Brain microvascular endothelial cell (primary cell): ENCODE measurements around the gene ZMYND8.
"Not testable (repeated sequence)": the region's sequence is repeated elsewhere in the genome, so short reads cannot be mapped to it uniquely, and the experiment has no call there.

Source experiments
- DNase-seq: peaks from one replicate; pipeline ENCODE4 v3.0.0-alpha.2; 2020
- H3K27ac ChIP-seq: fragments of 250-450 bp; sonication (Bioruptor Pico); 2 replicates; pipeline ENCODE4 v1.5.1; 2020; ENCODE audit warnings: mild to moderate bottlenecking, moderate library complexity
- H3K27me3 ChIP-seq: fragments of 250-450 bp; sonication (Bioruptor Pico); replicated peaks from 2 replicates; pipeline ENCODE4 v1.5.1; 2020; ENCODE audit warnings: mild to moderate bottlenecking
- H3K36me3 ChIP-seq: fragments of 250-450 bp; sonication (Bioruptor Pico); replicated peaks from 2 replicates; pipeline ENCODE4 v1.5.1; 2020; ENCODE audit warnings: mild to moderate bottlenecking
- H3K4me3 ChIP-seq: 2 replicates; pipeline ENCODE4 v1.5.1; 2011; ENCODE audit warnings: low read depth, mild to moderate bottlenecking, control low read depth, low read length, moderate library complexity
- CTCF ChIP-seq: IDR thresholded peaks from 2 replicates; pipeline ENCODE4 v1.5.1; 2011; ENCODE audit warnings: low read depth, mild to moderate bottlenecking, moderate library complexity, low read length, control low read depth, inconsistent platforms; ENCODE audit errors: missing control alignments
- in situ Hi-C: cut with HindIII; loops from 2 replicates; pipeline ENCODE4 v1.10.0; 2017; ENCODE audit warnings: low sequenced_read_pairs, low pct_ligation_motif_present

ZMYND8 gene

DNA sequence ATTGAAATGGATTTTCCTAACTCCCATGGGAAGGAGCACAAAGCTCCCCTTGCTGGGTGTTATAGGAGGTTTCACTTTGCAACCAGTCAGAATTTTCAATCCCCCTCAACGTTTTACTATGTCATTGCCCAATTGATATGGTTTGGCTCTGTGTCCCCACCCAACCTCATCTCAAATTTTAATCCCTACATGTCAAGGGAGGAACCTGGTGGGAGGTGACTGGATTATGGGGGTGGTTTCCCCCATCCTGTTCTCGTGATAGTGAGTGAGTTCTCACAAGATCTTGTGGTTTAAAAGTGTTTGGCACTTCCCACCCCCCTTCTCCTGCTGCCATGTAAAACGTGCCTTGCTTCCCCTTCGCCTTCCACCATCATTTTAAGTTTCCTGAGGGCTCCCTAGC is 62.9 kb downstream of the ZMYND8 start:
- Histone ChIP-seq H3K27me3 (no peaks in the 10 kb centered on the region), H3K36me3 (peaks cover 54% of the 10 kb centered on the region), H3K4me3 (no peak overlapping the region), H3K27ac (no peak overlapping the region)
- no peak for TF ChIP-seq CTCF
- in situ Hi-C loops: no loop called here
- DNase-seq: no peak

DNA sequence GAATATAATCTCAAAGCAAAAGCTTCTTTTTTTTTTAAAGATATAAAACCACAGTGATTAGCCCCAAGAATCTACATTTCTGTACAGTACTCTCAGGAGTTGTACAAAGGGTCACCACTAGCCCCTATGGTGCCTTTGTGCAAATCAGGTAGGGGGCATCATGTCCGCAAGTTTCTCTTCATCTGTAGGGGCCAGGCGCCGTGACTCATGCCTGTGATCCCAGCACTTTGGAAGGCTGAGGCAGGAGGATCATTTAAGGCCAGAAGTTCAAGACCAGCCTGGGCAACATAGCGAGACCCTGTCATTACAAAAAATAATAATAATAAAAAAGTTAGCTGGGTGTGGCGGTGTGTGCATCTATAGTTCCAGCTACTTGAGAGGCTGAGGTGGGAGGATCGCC is 63.9 kb downstream of the ZMYND8 start:
- no peak for TF ChIP-seq CTCF
- H3K36me3 ChIP-seq: peaks cover 53% of the 10 kb centered on the region
- in situ Hi-C loops: no loop called here
- no peak overlapping the region for H3K4me3 ChIP-seq
- no peak for DNase-seq
- H3K27me3 ChIP-seq: no peaks in the 10 kb centered on the region
- no peak overlapping the region for H3K27ac ChIP-seq

DNA sequence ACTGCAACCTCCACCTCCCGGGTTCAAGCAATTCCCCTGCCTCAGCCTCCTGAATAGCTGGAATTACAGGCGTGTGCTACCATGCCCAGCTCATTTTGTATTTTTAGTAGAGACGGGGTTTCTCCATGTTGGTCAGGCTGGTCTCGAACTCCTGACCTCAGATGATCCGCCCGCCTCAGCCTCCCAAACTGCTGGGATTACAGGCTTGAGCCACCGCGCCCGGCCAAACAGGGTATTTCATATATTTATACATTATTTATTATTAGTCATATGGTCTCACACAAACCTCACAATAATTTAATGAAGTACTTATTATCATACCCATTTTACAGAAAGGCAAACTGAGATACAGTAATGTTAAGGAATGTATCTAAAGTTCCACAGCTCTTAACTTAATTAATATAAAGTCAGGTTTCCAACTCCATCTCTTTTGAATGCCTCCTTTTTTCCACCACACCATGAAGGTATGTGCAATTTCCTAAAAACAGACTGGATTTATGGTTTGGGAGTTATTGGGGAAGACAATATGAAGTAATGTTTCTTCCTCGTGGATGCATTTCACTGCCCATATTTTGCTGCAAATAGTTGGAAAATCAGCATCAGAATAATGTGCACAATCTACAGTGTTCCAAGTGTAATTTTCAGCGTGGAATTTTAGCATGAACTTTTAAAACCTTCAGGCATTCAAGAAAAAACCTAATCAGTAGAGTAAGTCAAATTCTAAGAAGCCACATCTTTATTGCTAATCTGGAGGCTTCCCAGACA is 65.7 kb downstream of the ZMYND8 start:
- peaks cover 56% of the 10 kb centered on the region for H3K36me3 ChIP-seq
- TF ChIP-seq CTCF: no peak
- in situ Hi-C loops: no loop called here
- no peak for DNase-seq
- H3K27me3 ChIP-seq: no peaks in the 10 kb centered on the region
- no peak overlapping the region for H3K4me3 ChIP-seq
- no peak overlapping the region for H3K27ac ChIP-seq

GRCh38 chr20:47290008-47290407 is 66.5 kb downstream of the ZMYND8 start:
- peaks cover 57% of the 10 kb centered on the region for H3K36me3 ChIP-seq
- TF ChIP-seq CTCF: no peak
- no peak overlapping the region for H3K4me3 ChIP-seq
- DNase-seq: no peak
- H3K27ac ChIP-seq: no peak overlapping the region
- H3K27me3 ChIP-seq: no peaks in the 10 kb centered on the region
- in situ Hi-C loops: no loop called here

DNA sequence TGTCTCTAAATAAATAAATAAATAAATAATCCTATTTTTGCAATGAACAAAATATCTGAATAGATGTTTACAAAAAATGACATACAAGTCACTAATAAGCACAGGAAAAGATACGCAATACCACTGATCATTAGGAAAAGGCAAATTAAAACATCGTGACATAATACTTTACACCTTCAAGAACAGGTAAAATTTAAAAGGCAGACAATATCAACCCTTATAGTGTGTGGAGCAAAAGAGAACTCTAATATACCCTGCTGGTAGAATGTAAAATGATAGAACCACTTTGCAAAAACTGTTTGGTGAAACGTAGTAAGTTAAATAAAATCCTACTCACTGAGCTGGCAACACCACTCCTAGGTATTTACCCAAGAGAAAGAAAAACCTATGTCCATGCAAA is 67.4 kb downstream of the ZMYND8 start:
- no peak for TF ChIP-seq CTCF
- Histone ChIP-seq H3K4me3 (no peak overlapping the region), H3K27ac (no peak overlapping the region), H3K36me3 (peaks cover 63% of the 10 kb centered on the region), H3K27me3 (no peaks in the 10 kb centered on the region)
- in situ Hi-C loops: no loop called here
- no peak for DNase-seq

GRCh38 chr20:47288530-47288929 is 68.0 kb downstream of the ZMYND8 start:
- H3K27me3 ChIP-seq, H3K27ac ChIP-seq, H3K4me3 ChIP-seq, DNase-seq, in situ Hi-C loops: not testable (repeated sequence)
- H3K36me3 ChIP-seq: peaks cover 65% of the 10 kb centered on the region
